Measurements from ENCODE around the gene MIGA1.
"Not testable (repeated sequence)": the region's sequence is repeated elsewhere in the genome, so short reads cannot be mapped to it uniquely, and the experiment has no call there.

The MIGA1 gene

GRCh38 chr1:77776007-77776700 lies 3.3 kb upstream of the MIGA1 start:
- H3K4me3 ChIP-seq (ENCODE audit: low read length) = no peak overlapping the region
- no peaks in the 10 kb centered on the region for H3K27me3 ChIP-seq (ENCODE audit: control insufficient read depth, low read length)
- H3K9me3 ChIP-seq (ENCODE audit: control insufficient read depth, insufficient read depth, low read length) = no peaks in the 10 kb centered on the region
- H4K20me1 ChIP-seq (ENCODE audit: control insufficient read depth, insufficient read depth, low read depth, low read length) = no peaks in the 10 kb centered on the region
- no peaks in the 10 kb centered on the region; the same call in 1 of the 2 replicates for H3K36me3 ChIP-seq (ENCODE audit: control insufficient read depth, low read length)
- peaks cover 18% of the 10 kb centered on the region for H3K79me2 ChIP-seq (ENCODE audit: control insufficient read depth, low read length)
- H3K4me2 ChIP-seq (ENCODE audit: low read length) = no peak overlapping the region
- TF ChIP-seq CTCF (IDR thresholded peaks at IDR 0.05; ENCODE audit: low read depth, low read length, poor library complexity, severe bottlenecking) (no peak), EZH2phosphoT487 (IDR thresholded peaks at IDR 0.05; ENCODE audit: borderline replicate concordance, low read length) (no peak)
- no peak overlapping the region for H3K27ac ChIP-seq (ENCODE audit: low read depth, low read length)
- peaks cover 36% of the 10 kb centered on the region for H3K4me1 ChIP-seq (ENCODE audit: control insufficient read depth, low read length)
- 0 out of 2 replicates have a peak, but pooled peaks cover 2% of the 10 kb centered on the region for H3F3A ChIP-seq (ENCODE audit: control insufficient read depth, insufficient read depth)
- no peaks in the 10 kb centered on the region for H3K9me2 ChIP-seq (replicated peaks; ENCODE audit: control insufficient read depth, low read length)

GRCh38 chr1:77781683-77782082 lies 2.2 kb downstream of the MIGA1 start:
- H3K27ac ChIP-seq (ENCODE audit: low read depth, low read length) = no peak overlapping the region
- H3K4me1 ChIP-seq (ENCODE audit: control insufficient read depth, low read length) = peaks cover 23% of the 10 kb centered on the region
- no peaks in the 10 kb centered on the region for H4K20me1 ChIP-seq (ENCODE audit: control insufficient read depth, insufficient read depth, low read depth, low read length)
- no peaks in the 10 kb centered on the region for H3K27me3 ChIP-seq (ENCODE audit: control insufficient read depth, low read length)
- H3K9me2 ChIP-seq (replicated peaks; ENCODE audit: control insufficient read depth, low read length) = no peaks in the 10 kb centered on the region
- no peaks in the 10 kb centered on the region for H3K9me3 ChIP-seq (ENCODE audit: control insufficient read depth, insufficient read depth, low read length)
- H3F3A ChIP-seq (ENCODE audit: control insufficient read depth, insufficient read depth) = 0 out of 2 replicates have a peak, but pooled peaks cover 2% of the 10 kb centered on the region
- peak overlapping the region; percentile 90 for H3K4me3 ChIP-seq (ENCODE audit: low read length)
- H3K4me2 ChIP-seq (ENCODE audit: low read length) = peak overlapping the region; percentile 56
- H3K36me3 ChIP-seq (ENCODE audit: control insufficient read depth, low read length) = peaks cover 18% of the 10 kb centered on the region
- H3K79me2 ChIP-seq (ENCODE audit: control insufficient read depth, low read length) = peaks cover 42% of the 10 kb centered on the region
- TF ChIP-seq CTCF (IDR thresholded peaks at IDR 0.05; ENCODE audit: low read depth, low read length, poor library complexity, severe bottlenecking) (no peak), EZH2phosphoT487 (IDR thresholded peaks at IDR 0.05; ENCODE audit: borderline replicate concordance, low read length) (no peak)

- Histone ChIP-seq H3K9me3 (ENCODE audit: control insufficient read depth, insufficient read depth, low read length) (no peaks in the 10 kb centered on the region), H3K4me3 (ENCODE audit: low read length) (no peak overlapping the region), H3F3A (ENCODE audit: control insufficient read depth, insufficient read depth) (0 out of 2 replicates have a peak, but pooled peaks cover under 1% of the 10 kb centered on the region), H3K4me2 (ENCODE audit: low read length) (no peak overlapping the region), H4K20me1 (ENCODE audit: control insufficient read depth, insufficient read depth, low read depth, low read length) (no peaks in the 10 kb centered on the region), H3K4me1 (ENCODE audit: control insufficient read depth, low read length) (peaks cover 23% of the 10 kb centered on the region), H3K36me3 (ENCODE audit: control insufficient read depth, low read length) (peaks cover 18% of the 10 kb centered on the region), H3K9me2 (replicated peaks; ENCODE audit: control insufficient read depth, low read length) (no peaks in the 10 kb centered on the region), H3K27ac (ENCODE audit: low read depth, low read length) (no peak overlapping the region), H3K79me2 (ENCODE audit: control insufficient read depth, low read length) (peaks cover 42% of the 10 kb centered on the region), H3K27me3 (ENCODE audit: control insufficient read depth, low read length) (no peaks in the 10 kb centered on the region)
- TF ChIP-seq EZH2phosphoT487 (IDR thresholded peaks at IDR 0.05; ENCODE audit: borderline replicate concordance, low read length) (no peak), CTCF (IDR thresholded peaks at IDR 0.05; ENCODE audit: low read depth, low read length, poor library complexity, severe bottlenecking) (no peak)
These were observed 3.7 kb downstream of the MIGA1 start for GRCh38 chr1:77783141-77783540.

GRCh38 chr1:77786093-77786741 lies 6.8 kb downstream of the MIGA1 start:
- not testable (repeated sequence) for H4K20me1 ChIP-seq (ENCODE audit: control insufficient read depth, insufficient read depth, low read depth, low read length); H3K9me2 ChIP-seq (replicated peaks; ENCODE audit: control insufficient read depth, low read length); H3F3A ChIP-seq (ENCODE audit: control insufficient read depth, insufficient read depth); H3K9me3 ChIP-seq (ENCODE audit: control insufficient read depth, insufficient read depth, low read length); H3K4me1 ChIP-seq (ENCODE audit: control insufficient read depth, low read length); H3K27me3 ChIP-seq (ENCODE audit: control insufficient read depth, low read length); H3K4me2 ChIP-seq (ENCODE audit: low read length); H3K4me3 ChIP-seq (ENCODE audit: low read length); H3K27ac ChIP-seq (ENCODE audit: low read depth, low read length)
- Histone ChIP-seq H3K79me2 (ENCODE audit: control insufficient read depth, low read length) (peaks cover 23% of the 10 kb centered on the region), H3K36me3 (ENCODE audit: control insufficient read depth, low read length) (peaks cover 27% of the 10 kb centered on the region)
